B cell (primary cell): ENCODE measurements around the gene CD8B.
"Not testable (repeated sequence)": the region's sequence is repeated elsewhere in the genome, so short reads cannot be mapped to it uniquely, and the experiment has no call there.

ENCODE experiments used
- EZH2 ChIP-seq: IDR thresholded peaks from 2 replicates; pipeline ENCODE4 v1.6.1; 2012; ENCODE audit warnings: borderline replicate concordance, low read depth, mild to moderate bottlenecking, moderate library complexity, low read length; ENCODE audit not compliant: insufficient read depth, poor library complexity, severe bottlenecking
- TF ChIP-seq, protein P1 (sequence below): fragments of 200-600 bp; IDR thresholded peaks from one replicate; pipeline ENCODE4 v1.8.0; 2022; ENCODE audit warnings: antibody characterized with exemption, mild to moderate bottlenecking

- TF ChIP-seq, protein P1, sequence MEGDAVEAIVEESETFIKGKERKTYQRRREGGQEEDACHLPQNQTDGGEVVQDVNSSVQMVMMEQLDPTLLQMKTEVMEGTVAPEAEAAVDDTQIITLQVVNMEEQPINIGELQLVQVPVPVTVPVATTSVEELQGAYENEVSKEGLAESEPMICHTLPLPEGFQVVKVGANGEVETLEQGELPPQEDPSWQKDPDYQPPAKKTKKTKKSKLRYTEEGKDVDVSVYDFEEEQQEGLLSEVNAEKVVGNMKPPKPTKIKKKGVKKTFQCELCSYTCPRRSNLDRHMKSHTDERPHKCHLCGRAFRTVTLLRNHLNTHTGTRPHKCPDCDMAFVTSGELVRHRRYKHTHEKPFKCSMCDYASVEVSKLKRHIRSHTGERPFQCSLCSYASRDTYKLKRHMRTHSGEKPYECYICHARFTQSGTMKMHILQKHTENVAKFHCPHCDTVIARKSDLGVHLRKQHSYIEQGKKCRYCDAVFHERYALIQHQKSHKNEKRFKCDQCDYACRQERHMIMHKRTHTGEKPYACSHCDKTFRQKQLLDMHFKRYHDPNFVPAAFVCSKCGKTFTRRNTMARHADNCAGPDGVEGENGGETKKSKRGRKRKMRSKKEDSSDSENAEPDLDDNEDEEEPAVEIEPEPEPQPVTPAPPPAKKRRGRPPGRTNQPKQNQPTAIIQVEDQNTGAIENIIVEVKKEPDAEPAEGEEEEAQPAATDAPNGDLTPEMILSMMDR, result not testable (repeated sequence)
- TF ChIP-seq EZH2, result not testable (repeated sequence)
These were observed 656 bp upstream of the CD8B start for GRCh38 chr2:86862380-86862703.
